ENCODE measurements around the gene TRIM28. TPM values are rescaled to one million over a fixed set of nuclear protein-coding genes. Genes with fewer than 3 reads are reported as not detected.

Gene TRIM28
- total RNA-seq, 2 donors from 2014 or later = 809 to 859 TPM

- TF ChIP-seq CTCF (conservative IDR thresholded peaks at IDR 0.05) = no peak
- WGBS, 2 experiments (ENCODE audit: insufficient coverage in 1 of 2, insufficient read length in 1 of 2) = 93 to 100% methylated on average over 1 to 3 of the region's 3 CpGs
- H3K27ac Mint-ChIP-seq = no peak overlapping the region
- DNase-seq = no peak
- Histone ChIP-seq H3K4me1 (ENCODE audit: control insufficient read depth, insufficient read depth, low read length) (no peaks in the 10 kb centered on the region), H3K4me3 (ENCODE audit: low read length) (no peak overlapping the region), H3K9me3 (ENCODE audit: control insufficient read depth, low read length) (no peaks in the 10 kb centered on the region), H3K9ac (ENCODE audit: extremely low read depth, low read length, poor library complexity, severe bottlenecking) (no peak overlapping the region), H3K36me3 (ENCODE audit: control insufficient read depth, insufficient read depth, low read length) (no peaks in the 10 kb centered on the region), H3K27ac (ENCODE audit: low read depth, low read length) (no peak overlapping the region), H3K27me3 (ENCODE audit: control insufficient read depth, insufficient read depth, low read length, poor library complexity, severe bottlenecking) (peaks cover 12% of the 10 kb centered on the region)
- no peak overlapping the region for H3K4me3 Mint-ChIP-seq
- no peaks in the 10 kb centered on the region for H3K9me3 Mint-ChIP-seq
- H3K4me1 Mint-ChIP-seq = peaks cover 3% of the 10 kb centered on the region
- H3K36me3 Mint-ChIP-seq (ENCODE audit: low read depth) = no peaks in the 10 kb centered on the region
- peaks cover 21% of the 10 kb centered on the region for H3K27me3 Mint-ChIP-seq (ENCODE audit: insufficient read depth)
Observed at GRCh38 chr19:58529405-58529804, 14.5 kb upstream of the TRIM28 start.

- Histone ChIP-seq H3K4me3 (ENCODE audit: low read length) (no peak overlapping the region), H3K27ac (ENCODE audit: low read depth, low read length) (no peak overlapping the region), H3K4me1 (ENCODE audit: control insufficient read depth, insufficient read depth, low read length) (no peaks in the 10 kb centered on the region), H3K36me3 (ENCODE audit: control insufficient read depth, insufficient read depth, low read length) (no peaks in the 10 kb centered on the region), H3K9ac (ENCODE audit: extremely low read depth, low read length, poor library complexity, severe bottlenecking) (no peak overlapping the region), H3K9me3 (ENCODE audit: control insufficient read depth, low read length) (no peaks in the 10 kb centered on the region), H3K27me3 (ENCODE audit: control insufficient read depth, insufficient read depth, low read length, poor library complexity, severe bottlenecking) (peaks cover 12% of the 10 kb centered on the region)
- no peaks in the 10 kb centered on the region for H3K36me3 Mint-ChIP-seq (ENCODE audit: low read depth)
- DNase-seq = no peak
- WGBS, 2 experiments (ENCODE audit: insufficient coverage in 1 of 2, insufficient read length in 1 of 2) = 88 to 90% methylated on average over 2 to 9 of the region's 10 CpGs
- H3K27ac Mint-ChIP-seq = no peak overlapping the region
- no peaks in the 10 kb centered on the region for H3K9me3 Mint-ChIP-seq
- no peak for TF ChIP-seq CTCF (conservative IDR thresholded peaks at IDR 0.05)
- H3K4me3 Mint-ChIP-seq = no peak overlapping the region
- H3K4me1 Mint-ChIP-seq = no peaks in the 10 kb centered on the region
- H3K27me3 Mint-ChIP-seq (ENCODE audit: insufficient read depth) = peaks cover 23% of the 10 kb centered on the region
Observed at GRCh38 chr19:58531034-58531840, 12.6 kb upstream of the TRIM28 start.

- 96% methylated on average over 3 of the region's 3 CpGs; no CpG with 5 or more reads in 1 of the 2 experiments for WGBS, 2 experiments (ENCODE audit: insufficient coverage in 1 of 2, insufficient read length in 1 of 2)
Observed at GRCh38 chr19:58535857-58536256, 8.0 kb upstream of the TRIM28 start.

More at GRCh38 chr19:58535857-58536256, 8.0 kb upstream of the TRIM28 start:
- H3K9me3 Mint-ChIP-seq = no peaks in the 10 kb centered on the region
- H3K4me1 Mint-ChIP-seq = peaks cover 3% of the 10 kb centered on the region
- no peak for DNase-seq
- Histone ChIP-seq H3K4me3 (ENCODE audit: low read length) (no peak overlapping the region), H3K9me3 (ENCODE audit: control insufficient read depth, low read length) (no peaks in the 10 kb centered on the region), H3K27me3 (ENCODE audit: control insufficient read depth, insufficient read depth, low read length, poor library complexity, severe bottlenecking) (peaks cover 31% of the 10 kb centered on the region), H3K27ac (ENCODE audit: low read depth, low read length) (no peak overlapping the region), H3K9ac (ENCODE audit: extremely low read depth, low read length, poor library complexity, severe bottlenecking) (no peak overlapping the region), H3K36me3 (ENCODE audit: control insufficient read depth, insufficient read depth, low read length) (no peaks in the 10 kb centered on the region), H3K4me1 (ENCODE audit: control insufficient read depth, insufficient read depth, low read length) (no peaks in the 10 kb centered on the region)
- H3K27ac Mint-ChIP-seq = no peak overlapping the region
- peaks cover 29% of the 10 kb centered on the region for H3K27me3 Mint-ChIP-seq (ENCODE audit: insufficient read depth)
- TF ChIP-seq CTCF (conservative IDR thresholded peaks at IDR 0.05) = no peak
- H3K36me3 Mint-ChIP-seq (ENCODE audit: low read depth) = no peaks in the 10 kb centered on the region
- H3K4me3 Mint-ChIP-seq = no peak overlapping the region
